Activated CD8-positive, alpha-beta T cell treated with anti-CD3 and anti-CD28 coated beads for 36 hours (primary cell): ENCODE data around the gene CCNG1. TPM values are rescaled to one million over a fixed set of nuclear protein-coding genes. Genes with fewer than 3 reads are reported as not detected.

Source experiments
- ATAC-seq: fragments of 200-7000 bp; cut with Tn5 transposase; one replicate; pipeline ENCODE4 v1.10.0; 2021; ENCODE audit warnings: mild to moderate bottlenecking, moderate library complexity
- CTCF ChIA-PET: fragments of 350-600 bp; sonication (Branson Sonifier 250); formaldehyde crosslinking; loops from one replicate; lab custom pipeline; 2021; ENCODE audit warnings: antibody characterized with exemption; lab: Charles Lee
- POLR2A ChIA-PET: fragments of 350-600 bp; sonication (Branson Sonifier 250); formaldehyde crosslinking; loops from one replicate; lab custom pipeline; 2021; ENCODE audit warnings: antibody characterized with exemption; lab: Charles Lee
- DNase-seq: peaks from one replicate; pipeline ENCODE4 v3.0.0-alpha.2; 2020
- H3K27ac Mint-ChIP-seq: one replicate; pipeline ENCODE4 v1.8.0; 2021; ENCODE audit warnings: mild to moderate bottlenecking, mixed read lengths
- H3K27me3 Mint-ChIP-seq: one replicate; pipeline ENCODE4 v1.8.0; 2021; ENCODE audit warnings: mixed read lengths
- H3K36me3 Mint-ChIP-seq: one replicate; pipeline ENCODE4 v1.8.0; 2021; ENCODE audit warnings: low read depth, mixed read lengths
- H3K4me1 Mint-ChIP-seq: one replicate; pipeline ENCODE4 v1.8.0; 2021; ENCODE audit warnings: low read depth, mixed read lengths
- H3K4me3 Mint-ChIP-seq: one replicate; pipeline ENCODE4 v1.8.0; 2021; ENCODE audit warnings: mild to moderate bottlenecking, moderate library complexity, mixed read lengths
- H3K9me3 Mint-ChIP-seq: one replicate; pipeline ENCODE4 v1.8.0; 2021; ENCODE audit warnings: mixed read lengths
- CTCF ChIP-seq: fragments of 200-600 bp; IDR thresholded peaks from one replicate; pipeline ENCODE4 v1.8.0; 2022; ENCODE audit warnings: antibody characterized with exemption, mild to moderate bottlenecking
- intact Hi-C: fragments of 100-400 bp; cut with micrococcal nuclease; formaldehyde crosslinking; loops from one replicate; pipeline ENCODE4 v1.10.0; 2022
- total RNA-seq, 2 experiments: library from RNA; stranded (reverse); gene quantifications; one replicate each; pipeline ENCODE4 v1.2.3, GENCODE V29; 2021

CCNG1 gene
- total RNA-seq, 2 experiments from 2014 or later = 134 to 139 TPM

GRCh38 chr5:163456029-163456589 lies 18.7 kb downstream of the CCNG1 start:
- ATAC-seq (no peak), DNase-seq (no peak)
- H3K9me3 Mint-ChIP-seq = no peaks in the 10 kb centered on the region
- peaks cover 26% of the 10 kb centered on the region for H3K4me1 Mint-ChIP-seq
- H3K27me3 Mint-ChIP-seq = no peaks in the 10 kb centered on the region
- peaks cover 40% of the 10 kb centered on the region for H3K36me3 Mint-ChIP-seq
- POLR2A ChIA-PET = no interaction called here
- CTCF ChIA-PET = interaction anchor here (1.7 kb wide), 1 partner anchor 48 kb away, joined by 4 read pairs; no protein-coding TSS in a partner anchor
- H3K4me3 Mint-ChIP-seq = no peak overlapping the region
- no peak for TF ChIP-seq CTCF
- intact Hi-C loops = no loop called here
- no peak overlapping the region for H3K27ac Mint-ChIP-seq

GRCh38 chr5:163456840-163457239 lies 19.4 kb downstream of the CCNG1 start:
- intact Hi-C loops = no loop called here
- CTCF ChIA-PET = no interaction called here
- H3K27ac Mint-ChIP-seq = no peak overlapping the region
- peaks cover 27% of the 10 kb centered on the region for H3K4me1 Mint-ChIP-seq
- DNase-seq (no peak), ATAC-seq (no peak)
- no peak for TF ChIP-seq CTCF
- H3K27me3 Mint-ChIP-seq = no peaks in the 10 kb centered on the region
- H3K4me3 Mint-ChIP-seq = no peak overlapping the region
- H3K9me3 Mint-ChIP-seq = no peaks in the 10 kb centered on the region
- POLR2A ChIA-PET = interaction anchor here (0.7 to 6.4 kb wide), 3 partner anchors 9 to 50 kb away, joined by 4 to 168 read pairs (median 110); partner anchors contain the start of genes CCNG1 and MAT2B
- peaks cover 39% of the 10 kb centered on the region for H3K36me3 Mint-ChIP-seq

DNA sequence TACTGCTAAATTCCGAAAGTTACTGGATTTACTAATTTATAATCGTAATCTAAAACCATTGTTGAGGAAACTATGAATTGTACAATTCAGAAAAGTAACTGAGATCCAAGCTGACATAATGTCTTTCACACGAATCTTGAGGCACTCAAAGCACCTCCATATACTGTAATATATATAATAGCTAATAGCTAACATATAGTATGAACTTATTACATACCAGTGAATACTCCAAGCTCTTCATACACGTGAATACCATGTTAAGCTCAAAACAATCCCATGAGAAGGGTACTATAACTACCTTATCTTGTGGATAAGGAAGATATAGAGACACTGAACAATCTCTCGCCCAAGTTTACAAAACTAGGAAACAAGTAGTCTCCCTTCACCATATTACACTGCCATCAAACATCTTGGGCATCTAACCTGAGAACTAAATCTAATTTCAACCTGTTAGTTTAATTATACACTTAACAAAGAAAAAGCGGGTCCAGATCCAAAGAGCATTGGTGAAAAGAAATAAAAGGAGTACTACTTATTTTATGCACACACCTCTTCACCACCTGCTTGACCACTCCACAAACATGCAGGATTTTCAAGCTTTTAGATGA lies 21.5 kb downstream of the CCNG1 start:
- peak overlapping the region; percentile 88 for H3K4me3 Mint-ChIP-seq
- CTCF ChIA-PET = interaction anchor here (0.9 to 3.9 kb wide), 7 partner anchors 10 to 52 kb away, joined by 3 to 25 read pairs (median 4); partner anchors contain the start of gene MAT2B
- H3K4me1 Mint-ChIP-seq = peaks cover 38% of the 10 kb centered on the region
- intact Hi-C loops = no loop called here
- no peak for TF ChIP-seq CTCF
- peaks cover 38% of the 10 kb centered on the region for H3K36me3 Mint-ChIP-seq
- no peaks in the 10 kb centered on the region for H3K9me3 Mint-ChIP-seq
- H3K27me3 Mint-ChIP-seq = no peaks in the 10 kb centered on the region
- peak overlapping the region; percentile 100 for H3K27ac Mint-ChIP-seq
- POLR2A ChIA-PET = interaction anchor here (1.4 to 6.4 kb wide), 6 partner anchors 10 to 48 kb away, joined by 5 to 168 read pairs (median 19); partner anchors contain the start of genes CCNG1 and MAT2B
- DNase-seq (no peak), ATAC-seq (no peak)

GRCh38 chr5:163459462-163459818 lies 22.0 kb downstream of the CCNG1 start:
- H3K4me1 Mint-ChIP-seq = peaks cover 38% of the 10 kb centered on the region
- peak overlapping the region; percentile 88 for H3K4me3 Mint-ChIP-seq
- peaks cover 43% of the 10 kb centered on the region for H3K36me3 Mint-ChIP-seq
- ATAC-seq (no peak), DNase-seq (no peak)
- ChIA-PET CTCF (interaction anchor here (0.9 to 3.9 kb wide), 9 partner anchors 10 to 51 kb away, joined by 3 to 25 read pairs (median 5); partner anchors contain the start of genes CCNG1 and MAT2B), POLR2A (interaction anchor here (1.4 to 6.4 kb wide), 7 partner anchors 9 to 57 kb away, joined by 5 to 168 read pairs (median 11); partner anchors contain the start of genes CCNG1 and MAT2B)
- H3K27ac Mint-ChIP-seq = peak overlapping the region; percentile 100
- H3K9me3 Mint-ChIP-seq = no peaks in the 10 kb centered on the region
- TF ChIP-seq CTCF = no peak
- H3K27me3 Mint-ChIP-seq = no peaks in the 10 kb centered on the region
- intact Hi-C loops = no loop called here
